ENCODE measurements around the gene MROH7. TPM values are rescaled to one million over a fixed set of nuclear protein-coding genes. Genes with fewer than 3 reads are reported as not detected.

MROH7 gene
- total RNA-seq = 2.0 TPM

- peak in 1 of 2 donors; percentile 11 for DNase-seq (ENCODE audit: low spot score in 2 of 2)
- H3K4me1 ChIP-seq = peaks cover 1 to 3% of the 10 kb centered on the region in 2 donors
- TF ChIP-seq CTCF (IDR thresholded peaks at IDR 0.05) = no peak
- H3K9me3 ChIP-seq = peaks cover 0 to 4% of the 10 kb centered on the region in 2 donors
- no peaks in the 10 kb centered on the region for H3K27me3 ChIP-seq
- no peaks in the 10 kb centered on the region for H3K36me3 ChIP-seq
- intact Hi-C loops (cut with DNase I) = no loop called here
- no peak within 1 kb of the TSS for H3K27ac ChIP-seq
- H3K4me3 ChIP-seq = no peak within 1 kb of the TSS
Observed at GRCh38 chr1:54640863-54641836, at the start of gene MROH7. Gene MROH7 (plus strand): TSS chr1:54641786. CDS start chr1:54652927, 11,141 bp downstream.

- no peaks in the 10 kb centered on the region for H3K27me3 ChIP-seq
- no peak overlapping the region for H3K27ac ChIP-seq
- H3K4me1 ChIP-seq = no peaks in the 10 kb centered on the region
- intact Hi-C loops (cut with DNase I) = no loop called here
- DNase-seq (ENCODE audit: low spot score in 2 of 2) = no peak
- no peak overlapping the region for H3K4me3 ChIP-seq
- no peak for TF ChIP-seq CTCF (IDR thresholded peaks at IDR 0.05)
- H3K36me3 ChIP-seq = peaks cover 18 to 52% of the 10 kb centered on the region in 2 donors
- no peaks in the 10 kb centered on the region for H3K9me3 ChIP-seq
Observed at GRCh38 chr1:54593571-54594160, 47.9 kb upstream of the MROH7 start.

- DNase-seq (ENCODE audit: low spot score in 2 of 2) = no peak
- Histone ChIP-seq H3K4me1 (no peaks in the 10 kb centered on the region), H3K27me3 (no peaks in the 10 kb centered on the region), H3K4me3 (no peak overlapping the region), H3K36me3 (peaks cover 18 to 55% of the 10 kb centered on the region in 2 donors), H3K27ac (no peak overlapping the region), H3K9me3 (no peaks in the 10 kb centered on the region)
- intact Hi-C loops (cut with DNase I) = no loop called here
- no peak for TF ChIP-seq CTCF (IDR thresholded peaks at IDR 0.05)
Observed at GRCh38 chr1:54594463-54594862, 47.1 kb upstream of the MROH7 start.

GRCh38 chr1:54595956-54596498, 45.6 kb upstream of the MROH7 start:
- peaks cover 18 to 54% of the 10 kb centered on the region in 2 donors for H3K36me3 ChIP-seq
- no peaks in the 10 kb centered on the region for H3K9me3 ChIP-seq
- no peak overlapping the region for H3K4me3 ChIP-seq
- no peak for TF ChIP-seq CTCF (IDR thresholded peaks at IDR 0.05)
- H3K4me1 ChIP-seq = no peaks in the 10 kb centered on the region
- no peaks in the 10 kb centered on the region for H3K27me3 ChIP-seq
- intact Hi-C loops (cut with DNase I) = no loop called here
- no peak for DNase-seq (ENCODE audit: low spot score in 2 of 2)
- no peak overlapping the region for H3K27ac ChIP-seq

- no peak overlapping the region for H3K27ac ChIP-seq
- intact Hi-C loops (cut with DNase I) = no loop called here
- no peaks in the 10 kb centered on the region for H3K4me1 ChIP-seq
- H3K4me3 ChIP-seq = no peak overlapping the region
- H3K9me3 ChIP-seq = no peaks in the 10 kb centered on the region
- H3K27me3 ChIP-seq = no peaks in the 10 kb centered on the region
- no peak for TF ChIP-seq CTCF (IDR thresholded peaks at IDR 0.05)
- no peak for DNase-seq (ENCODE audit: low spot score in 2 of 2)
- H3K36me3 ChIP-seq = peaks cover 18 to 60% of the 10 kb centered on the region in 2 donors
Observed at GRCh38 chr1:54596756-54597155, 44.8 kb upstream of the MROH7 start.
